ENCODE results near the gene THBS1.

The THBS1 gene

GRCh38 chr15:39554746-39555387 lies 26.0 kb upstream of the THBS1 start:
- Mint-ChIP-seq H3K36me3 (ENCODE audit: low read depth) (no peaks in the 10 kb centered on the region), H3K4me3 (no peak overlapping the region), H3K4me1 (peaks cover 8% of the 10 kb centered on the region), H3K9me3 (no peaks in the 10 kb centered on the region), H3K27me3 (peaks cover 3% of the 10 kb centered on the region), H3K27ac (no peak overlapping the region)
- DNase-seq (no peak), ATAC-seq (no peak)

- DNase-seq (no peak), ATAC-seq (no peak)
- H3K27me3 Mint-ChIP-seq: peaks cover 3% of the 10 kb centered on the region
- H3K4me1 Mint-ChIP-seq: peaks cover 8% of the 10 kb centered on the region
- H3K27ac Mint-ChIP-seq: no peak overlapping the region
- no peak overlapping the region for H3K4me3 Mint-ChIP-seq
- no peaks in the 10 kb centered on the region for H3K9me3 Mint-ChIP-seq
- H3K36me3 Mint-ChIP-seq (ENCODE audit: low read depth): no peaks in the 10 kb centered on the region
Observed at GRCh38 chr15:39555885-39556284, 25.0 kb upstream of the THBS1 start.

- Mint-ChIP-seq H3K27me3 (peaks cover 3% of the 10 kb centered on the region), H3K4me1 (peaks cover 8% of the 10 kb centered on the region), H3K4me3 (no peak overlapping the region), H3K36me3 (ENCODE audit: low read depth) (no peaks in the 10 kb centered on the region), H3K9me3 (no peaks in the 10 kb centered on the region), H3K27ac (no peak overlapping the region)
- no peak for DNase-seq
- ATAC-seq: no peak
Observed at GRCh38 chr15:39556461-39556860, 24.4 kb upstream of the THBS1 start.

- DNase-seq (no peak), ATAC-seq (no peak)
- Mint-ChIP-seq H3K27me3 (no peaks in the 10 kb centered on the region), H3K4me3 (no peak overlapping the region), H3K36me3 (ENCODE audit: low read depth) (no peaks in the 10 kb centered on the region), H3K4me1 (peaks cover 7% of the 10 kb centered on the region), H3K27ac (no peak overlapping the region), H3K9me3 (no peaks in the 10 kb centered on the region)
Observed at GRCh38 chr15:39558421-39558820, 22.5 kb upstream of the THBS1 start.

GRCh38 chr15:39564972-39565665 lies 15.8 kb upstream of the THBS1 start:
- Mint-ChIP-seq H3K27me3 (peaks cover 6% of the 10 kb centered on the region), H3K4me1 (no peaks in the 10 kb centered on the region), H3K4me3 (no peak overlapping the region), H3K9me3 (no peaks in the 10 kb centered on the region), H3K36me3 (ENCODE audit: low read depth) (no peaks in the 10 kb centered on the region), H3K27ac (no peak overlapping the region)
- DNase-seq (no peak), ATAC-seq (no peak)

- Mint-ChIP-seq H3K4me1 (no peaks in the 10 kb centered on the region), H3K4me3 (no peak overlapping the region), H3K36me3 (ENCODE audit: low read depth) (no peaks in the 10 kb centered on the region), H3K27ac (no peak overlapping the region), H3K27me3 (peaks cover 6% of the 10 kb centered on the region), H3K9me3 (no peaks in the 10 kb centered on the region)
- DNase-seq (no peak), ATAC-seq (no peak)
Observed at GRCh38 chr15:39565851-39566250, 15.0 kb upstream of the THBS1 start.

- no peaks in the 10 kb centered on the region for H3K9me3 Mint-ChIP-seq
- ATAC-seq: no peak
- H3K27me3 Mint-ChIP-seq: peaks cover 31% of the 10 kb centered on the region
Observed at GRCh38 chr15:39573287-39573686, 7.6 kb upstream of the THBS1 start.

GRCh38 chr15:39573844-39574243 lies 7.0 kb upstream of the THBS1 start:
- ATAC-seq (no peak), DNase-seq (no peak)
- no peak overlapping the region for H3K27ac Mint-ChIP-seq
- no peaks in the 10 kb centered on the region for H3K36me3 Mint-ChIP-seq (ENCODE audit: low read depth)
- peaks cover 37% of the 10 kb centered on the region for H3K27me3 Mint-ChIP-seq
- no peak overlapping the region for H3K4me3 Mint-ChIP-seq
- H3K4me1 Mint-ChIP-seq: no peaks in the 10 kb centered on the region
- no peaks in the 10 kb centered on the region for H3K9me3 Mint-ChIP-seq

More at GRCh38 chr15:39573287-39573686, 7.6 kb upstream of the THBS1 start:
- DNase-seq: no peak
- Mint-ChIP-seq H3K4me3 (no peak overlapping the region), H3K27ac (no peak overlapping the region), H3K36me3 (ENCODE audit: low read depth) (no peaks in the 10 kb centered on the region), H3K4me1 (no peaks in the 10 kb centered on the region)

GRCh38 chr15:39574427-39574826 lies 6.5 kb upstream of the THBS1 start:
- Mint-ChIP-seq H3K9me3 (no peaks in the 10 kb centered on the region), H3K4me1 (no peaks in the 10 kb centered on the region), H3K4me3 (no peak overlapping the region), H3K27me3 (peaks cover 42% of the 10 kb centered on the region), H3K36me3 (ENCODE audit: low read depth) (no peaks in the 10 kb centered on the region), H3K27ac (no peak overlapping the region)
- DNase-seq: no peak
- ATAC-seq: no peak

GRCh38 chr15:39575180-39575579 lies 5.7 kb upstream of the THBS1 start:
- DNase-seq: no peak
- H3K27me3 Mint-ChIP-seq: peaks cover 49% of the 10 kb centered on the region
- no peaks in the 10 kb centered on the region for H3K9me3 Mint-ChIP-seq
- ATAC-seq: no peak
- H3K4me3 Mint-ChIP-seq: no peak overlapping the region
- H3K27ac Mint-ChIP-seq: no peak overlapping the region
- peaks cover 7% of the 10 kb centered on the region for H3K4me1 Mint-ChIP-seq
- no peaks in the 10 kb centered on the region for H3K36me3 Mint-ChIP-seq (ENCODE audit: low read depth)

- no peak overlapping the region for H3K4me3 Mint-ChIP-seq
- H3K27ac Mint-ChIP-seq: no peak overlapping the region
Observed at GRCh38 chr15:39578851-39579486, 1.9 kb upstream of the THBS1 start.

GRCh38 chr15:39579487-39580116 lies 1.3 kb upstream of the THBS1 start:
- no peak overlapping the region for H3K27ac Mint-ChIP-seq
- no peak for DNase-seq
- peaks cover 13% of the 10 kb centered on the region for H3K4me1 Mint-ChIP-seq
- no peaks in the 10 kb centered on the region for H3K36me3 Mint-ChIP-seq (ENCODE audit: low read depth)
- H3K4me3 Mint-ChIP-seq: peak overlapping the region; percentile 34
- no peaks in the 10 kb centered on the region for H3K9me3 Mint-ChIP-seq
- peaks cover 62% of the 10 kb centered on the region for H3K27me3 Mint-ChIP-seq
- ATAC-seq: no peak

More at GRCh38 chr15:39578851-39579486, 1.9 kb upstream of the THBS1 start:
- peaks cover 62% of the 10 kb centered on the region for H3K27me3 Mint-ChIP-seq
- no peak for ATAC-seq
- no peaks in the 10 kb centered on the region for H3K9me3 Mint-ChIP-seq
- H3K4me1 Mint-ChIP-seq: peaks cover 13% of the 10 kb centered on the region
- H3K36me3 Mint-ChIP-seq (ENCODE audit: low read depth): no peaks in the 10 kb centered on the region
- no peak for DNase-seq

GRCh38 chr15:39580117-39580484 lies 778 bp upstream of the THBS1 start:
- DNase-seq (peak; percentile 92), ATAC-seq (peak; percentile 87)
- no peak overlapping the region for H3K27ac Mint-ChIP-seq
- peaks cover 61% of the 10 kb centered on the region for H3K27me3 Mint-ChIP-seq
- H3K4me1 Mint-ChIP-seq: peaks cover 13% of the 10 kb centered on the region
- H3K4me3 Mint-ChIP-seq: peak overlapping the region; percentile 54
- no peaks in the 10 kb centered on the region for H3K36me3 Mint-ChIP-seq (ENCODE audit: low read depth)
- H3K9me3 Mint-ChIP-seq: no peaks in the 10 kb centered on the region

- Mint-ChIP-seq H3K4me3 (peak overlapping the region; percentile 54), H3K36me3 (ENCODE audit: low read depth) (no peaks in the 10 kb centered on the region), H3K4me1 (peaks cover 13% of the 10 kb centered on the region), H3K27me3 (peaks cover 57% of the 10 kb centered on the region), H3K27ac (peak overlapping the region; percentile 25), H3K9me3 (no peaks in the 10 kb centered on the region)
- peak; percentile 13 for ATAC-seq
- no peak for DNase-seq
Observed at GRCh38 chr15:39581242-39581792, 438 bp downstream of the THBS1 start.

Data from activated naive CD8-positive, alpha-beta T cell treated with anti-CD3 and anti-CD28 coated beads, Interleukin-2, amount 50 U/mL, for 24 hours (primary cell).